PFSK-1 (cell line): ENCODE measurements around the gene SLC19A1.

ENCODE experiments used
- FOXP2 ChIP-seq: optimal IDR thresholded peaks from 2 replicates; pipeline ENCODE3; 2011; ENCODE audit warnings: borderline replicate concordance, control low read depth, inconsistent platforms; ENCODE audit not compliant: insufficient read depth; ENCODE audit errors: extremely low read length, extremely low read depth
- POLR2AphosphoS5 ChIP-seq: IDR thresholded peaks from 2 replicates; pipeline ENCODE4 v1.6.1; 2012; ENCODE audit warnings: low read depth, mild to moderate bottlenecking, control low read depth, low read length, moderate library complexity
- SIN3A ChIP-seq: IDR thresholded peaks from 2 replicates; pipeline ENCODE4 v1.6.1; 2012; ENCODE audit warnings: mild to moderate bottlenecking, low read length, moderate library complexity, borderline replicate concordance; ENCODE audit not compliant: insufficient read depth
- TAF1 ChIP-seq: IDR thresholded peaks from 2 replicates; pipeline ENCODE4 v1.6.1; 2012; ENCODE audit warnings: low read length, control low read depth, borderline replicate concordance; ENCODE audit not compliant: insufficient read depth
- TF ChIP-seq, protein P1 (sequence below), 2 experiments: IDR thresholded peaks; 2 replicates each; pipeline versions ENCODE4 v1.6.1 to v1.8.0; 2011 to 2012; ENCODE audit warnings: low read depth in 2 of 2, low read length in 2 of 2, control low read depth in 1 of 2, inconsistent platforms in 1 of 2, mild to moderate bottlenecking in 1 of 2, moderate library complexity in 1 of 2; ENCODE audit not compliant: insufficient read depth in 1 of 2

The SLC19A1 gene

DNA sequence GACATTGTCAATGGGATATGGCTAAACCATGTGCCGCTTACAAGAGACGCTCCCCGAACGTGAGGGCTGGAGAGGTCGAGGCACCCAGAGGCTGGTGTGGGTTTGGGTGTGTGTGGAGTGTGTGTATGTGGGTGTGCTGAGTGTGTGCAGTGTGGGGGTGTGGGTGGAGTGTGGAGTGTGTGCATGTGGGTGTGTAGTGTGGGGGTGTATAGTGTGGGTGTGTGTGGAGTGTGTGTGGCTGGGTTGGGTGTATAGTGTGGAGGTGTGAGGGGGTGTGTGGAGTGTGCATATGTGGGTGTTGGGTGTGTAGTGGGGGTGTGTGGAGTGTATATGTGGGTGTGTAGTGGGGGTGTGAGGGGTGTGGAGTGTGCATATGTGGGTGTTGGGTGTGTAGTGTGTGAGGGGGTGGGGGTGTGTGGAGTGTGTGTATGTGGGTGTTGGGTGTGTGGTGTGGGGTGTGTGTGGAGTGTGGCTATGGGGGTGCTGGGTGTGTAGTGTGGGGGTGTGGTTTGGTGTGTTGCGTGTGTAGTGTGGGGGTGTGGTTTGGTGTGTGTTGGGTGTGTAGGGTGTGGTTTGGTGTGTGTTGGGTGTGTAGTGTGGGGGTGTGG, 42.2 kb downstream of the SLC19A1 start:
- no peak for TF ChIP-seq FOXP2

DNA sequence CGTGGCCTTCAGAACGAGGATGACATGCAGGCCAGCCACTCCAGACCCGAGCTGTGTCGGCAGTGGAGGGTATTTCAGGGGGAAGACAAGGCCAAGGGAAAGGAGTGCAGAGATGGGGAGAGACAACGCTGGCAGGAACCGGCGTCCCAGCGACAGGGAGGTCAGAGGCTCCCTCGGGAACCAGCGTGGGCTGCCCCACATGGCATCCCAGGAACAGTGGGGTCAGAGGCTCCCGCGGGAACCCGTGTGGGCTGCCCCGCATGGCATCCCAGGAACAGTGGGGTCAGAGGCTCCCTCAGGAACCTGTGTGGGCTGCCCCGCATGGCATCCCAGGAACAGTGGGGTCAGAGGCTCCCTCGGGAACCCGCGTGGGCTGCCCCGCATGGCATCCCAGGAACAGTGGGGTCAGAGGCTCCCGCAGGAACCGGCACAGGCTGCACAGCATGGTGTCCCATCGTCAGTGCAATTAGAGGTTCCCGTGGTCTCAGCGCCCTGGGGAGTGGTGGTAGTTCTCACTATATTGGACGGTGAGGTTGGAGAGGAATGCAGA, 43.0 kb downstream of the SLC19A1 start:
- no peak for TF ChIP-seq FOXP2
- TF ChIP-seq, protein P1, sequence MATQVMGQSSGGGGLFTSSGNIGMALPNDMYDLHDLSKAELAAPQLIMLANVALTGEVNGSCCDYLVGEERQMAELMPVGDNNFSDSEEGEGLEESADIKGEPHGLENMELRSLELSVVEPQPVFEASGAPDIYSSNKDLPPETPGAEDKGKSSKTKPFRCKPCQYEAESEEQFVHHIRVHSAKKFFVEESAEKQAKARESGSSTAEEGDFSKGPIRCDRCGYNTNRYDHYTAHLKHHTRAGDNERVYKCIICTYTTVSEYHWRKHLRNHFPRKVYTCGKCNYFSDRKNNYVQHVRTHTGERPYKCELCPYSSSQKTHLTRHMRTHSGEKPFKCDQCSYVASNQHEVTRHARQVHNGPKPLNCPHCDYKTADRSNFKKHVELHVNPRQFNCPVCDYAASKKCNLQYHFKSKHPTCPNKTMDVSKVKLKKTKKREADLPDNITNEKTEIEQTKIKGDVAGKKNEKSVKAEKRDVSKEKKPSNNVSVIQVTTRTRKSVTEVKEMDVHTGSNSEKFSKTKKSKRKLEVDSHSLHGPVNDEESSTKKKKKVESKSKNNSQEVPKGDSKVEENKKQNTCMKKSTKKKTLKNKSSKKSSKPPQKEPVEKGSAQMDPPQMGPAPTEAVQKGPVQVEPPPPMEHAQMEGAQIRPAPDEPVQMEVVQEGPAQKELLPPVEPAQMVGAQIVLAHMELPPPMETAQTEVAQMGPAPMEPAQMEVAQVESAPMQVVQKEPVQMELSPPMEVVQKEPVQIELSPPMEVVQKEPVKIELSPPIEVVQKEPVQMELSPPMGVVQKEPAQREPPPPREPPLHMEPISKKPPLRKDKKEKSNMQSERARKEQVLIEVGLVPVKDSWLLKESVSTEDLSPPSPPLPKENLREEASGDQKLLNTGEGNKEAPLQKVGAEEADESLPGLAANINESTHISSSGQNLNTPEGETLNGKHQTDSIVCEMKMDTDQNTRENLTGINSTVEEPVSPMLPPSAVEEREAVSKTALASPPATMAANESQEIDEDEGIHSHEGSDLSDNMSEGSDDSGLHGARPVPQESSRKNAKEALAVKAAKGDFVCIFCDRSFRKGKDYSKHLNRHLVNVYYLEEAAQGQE (IDR thresholded peaks at IDR 0.05; ENCODE audit: insufficient read depth in 1 of 2, low read depth in 2 of 2, low read length in 2 of 2) = no peak
- TF ChIP-seq TAF1 = no peak
- no peak for TF ChIP-seq SIN3A
- TF ChIP-seq POLR2AphosphoS5 = no peak

DNA sequence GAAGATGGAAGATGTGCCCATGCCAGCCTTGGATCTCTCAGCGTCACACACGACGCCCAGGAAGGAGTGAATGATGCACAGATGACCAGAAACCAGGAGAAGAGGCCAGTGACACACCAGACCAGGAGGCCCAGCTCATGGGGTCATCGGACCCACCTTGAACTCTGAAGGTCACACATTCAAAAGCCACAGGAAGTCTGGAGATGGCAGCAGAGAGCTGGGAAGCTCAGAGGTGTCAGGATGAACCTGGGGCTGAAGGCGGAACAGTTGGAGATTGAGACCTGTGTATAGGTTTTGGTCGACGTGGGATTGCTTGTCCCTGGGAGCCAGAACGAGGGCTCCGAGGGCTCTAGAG, 43.6 kb downstream of the SLC19A1 start:
- TF ChIP-seq POLR2AphosphoS5 (no peak), FOXP2 (no peak), SIN3A (no peak), TAF1 (no peak)
- TF ChIP-seq, protein P1 (IDR thresholded peaks at IDR 0.05; ENCODE audit: insufficient read depth in 1 of 2, low read depth in 2 of 2, low read length in 2 of 2) = no peak

DNA sequence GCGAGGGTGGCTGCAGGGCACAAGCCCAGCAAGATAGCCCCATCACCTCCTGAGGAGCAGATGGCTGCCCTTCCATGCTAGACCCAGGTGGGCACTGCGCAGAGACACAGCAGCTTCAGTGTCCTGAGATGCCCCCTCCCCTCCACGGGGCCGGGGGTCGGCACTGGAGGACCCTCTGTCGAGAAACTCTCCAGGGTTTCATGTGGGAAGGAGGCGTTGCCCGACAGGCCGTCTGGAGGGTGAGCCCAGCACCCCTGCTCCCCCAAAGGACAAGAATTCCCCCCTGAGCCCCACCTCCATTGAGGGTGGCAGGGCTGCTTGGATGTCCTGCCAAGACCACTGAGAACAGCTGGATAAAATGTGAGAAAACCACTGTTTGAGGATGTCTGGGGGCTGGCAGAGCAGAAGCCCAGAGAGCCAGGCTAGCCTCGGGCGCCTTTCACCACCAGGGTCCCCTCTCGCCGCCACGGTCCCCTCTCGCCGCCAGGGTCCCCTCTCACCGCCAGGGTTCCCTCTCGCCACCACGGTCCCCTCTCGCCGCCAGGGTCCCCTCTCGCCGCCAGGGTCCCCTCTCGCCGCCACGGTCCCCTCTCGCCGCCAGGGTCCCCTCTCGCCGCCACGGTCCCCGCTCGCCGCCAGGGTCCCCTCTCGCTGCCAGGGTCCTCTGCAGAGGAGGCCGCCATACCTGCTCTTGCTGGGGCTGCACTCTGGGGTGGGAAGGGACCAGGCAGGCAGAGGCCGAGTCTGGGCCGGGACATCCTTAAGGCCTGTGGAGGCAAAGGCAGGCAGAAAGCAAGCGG, 44.2 kb downstream of the SLC19A1 start:
- no peak for TF ChIP-seq TAF1
- no peak for TF ChIP-seq SIN3A
- no peak for TF ChIP-seq POLR2AphosphoS5
- TF ChIP-seq, protein P1 (IDR thresholded peaks at IDR 0.05; ENCODE audit: insufficient read depth in 1 of 2, low read depth in 2 of 2, low read length in 2 of 2) = no peak

DNA sequence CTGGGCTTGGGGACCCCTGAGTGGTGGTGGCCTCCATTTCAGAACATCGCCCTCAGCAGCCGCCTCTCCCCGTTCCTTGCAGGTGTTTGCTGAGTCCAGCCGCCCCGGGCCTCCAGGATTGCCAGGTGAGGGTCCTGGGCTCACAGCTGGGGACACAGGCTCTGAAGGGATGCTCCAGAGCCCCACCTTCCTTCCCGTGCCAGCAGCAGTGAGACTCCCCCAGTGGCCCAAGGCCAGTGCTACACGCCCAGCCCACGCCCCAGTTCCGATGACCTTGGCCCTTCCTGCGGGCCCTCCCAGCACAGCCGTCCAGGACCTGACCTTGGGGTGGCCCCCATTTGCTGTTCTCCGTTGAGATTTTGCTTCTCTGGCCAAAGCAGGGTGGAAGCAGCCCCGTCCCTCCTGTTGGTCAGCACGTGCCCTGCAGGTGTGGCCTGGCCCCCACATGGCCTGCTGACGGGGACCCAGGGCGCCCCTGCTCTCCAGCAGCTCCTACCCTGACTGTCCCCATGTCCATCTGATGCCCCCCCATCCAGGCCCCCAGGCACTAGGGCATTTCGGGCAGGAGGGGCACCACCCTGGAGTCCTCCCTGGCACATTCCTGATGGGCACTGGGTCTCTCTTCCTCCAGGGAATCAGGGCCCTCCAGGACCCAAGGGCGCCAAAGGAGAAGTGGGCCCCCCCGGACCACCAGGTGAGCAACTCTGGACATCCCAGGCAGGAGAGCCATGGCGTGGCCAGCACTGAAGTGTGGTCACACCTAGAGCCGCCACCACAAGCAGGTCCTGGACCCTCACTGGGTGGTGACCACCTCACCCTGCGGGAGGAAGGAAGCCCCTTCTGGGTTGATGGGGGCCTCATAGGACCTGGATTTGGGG, 45.0 kb downstream of the SLC19A1 start:
- TF ChIP-seq, protein P1 (IDR thresholded peaks at IDR 0.05; ENCODE audit: insufficient read depth in 1 of 2, low read depth in 2 of 2, low read length in 2 of 2) = no peak
- TF ChIP-seq FOXP2 = no peak
- no peak for TF ChIP-seq POLR2AphosphoS5
- TF ChIP-seq SIN3A = no peak
- TF ChIP-seq TAF1 = no peak
